Peyer's patch (tissue), 4 donors: ENCODE results near the gene CCDC92B. TPM values are rescaled to one million over a fixed set of nuclear protein-coding genes. Genes with fewer than 3 reads are reported as not detected.

Source experiments
- DNase-seq, 3 donors: peaks; one replicate each; pipeline ENCODE4 v3.0.0-alpha.2; 2017 to 2019
- H3K27ac ChIP-seq, 4 donors: fragments of 200-600 bp; sonication (generic); one replicate each; pipeline ENCODE4 v1.5.1; 2016 to 2019
- H3K27me3 ChIP-seq, 2 donors: fragments of 200-600 bp; sonication (generic); one replicate each; pipeline ENCODE4 v1.5.1; 2019
- H3K36me3 ChIP-seq, 3 donors: fragments of 200-600 bp; sonication (generic); one replicate each; pipeline ENCODE4 v1.5.1; 2016 to 2019
- H3K4me1 ChIP-seq, 4 donors: fragments of 200-600 bp; sonication (generic); one replicate each; pipeline ENCODE4 v1.5.1; 2016 to 2019
- H3K4me3 ChIP-seq, 4 donors: fragments of 200-600 bp; sonication (generic); 1 replicate in 3 of 4; 2 replicates in 1 of 4; pipeline ENCODE4 v1.5.1; 2016 to 2019; ENCODE audit warnings: mild to moderate bottlenecking in 1 of 4
- H3K9me3 ChIP-seq, 4 donors: fragments of 200-600 bp; sonication (generic); one replicate each; pipeline ENCODE4 v1.5.1; 2016 to 2019; ENCODE audit warnings: mild to moderate bottlenecking in 1 of 4
- CTCF ChIP-seq, 6 experiments: fragments of 450-650 bp in 4 of 6; fragments of 200-600 bp in 2 of 6; sonication (generic) in 1 of 6; IDR thresholded peaks; one replicate each; pipeline ENCODE4 v1.5.1; 2017 to 2019; ENCODE audit warnings: antibody characterized with exemption in 6 of 6, mild to moderate bottlenecking in 3 of 6, moderate library complexity in 1 of 6
- POLR2A ChIP-seq, 2 donors: fragments of 450-650 bp; IDR thresholded peaks; one replicate each; pipeline ENCODE4 v1.5.1; 2017; ENCODE audit warnings: antibody characterized with exemption in 2 of 2, mild to moderate bottlenecking in 2 of 2, moderate library complexity in 2 of 2
- total RNA-seq, 4 donors: library from RNA; depleted of rRNA; stranded (reverse); fragments of >200 nt; gene quantifications; one replicate each; pipeline ENCODE4 v1.1.0, GENCODE V29; 2016

The CCDC92B gene
- total RNA-seq, 4 donors from 2014 or later, result 1.5 to 1.6 TPM; not detected in 2

GRCh38 chr17:2776589-2777241 is 27.3 kb upstream of the CCDC92B start:
- Histone ChIP-seq H3K27me3 (peaks cover 0 to 10% of the 10 kb centered on the region in 2 donors), H3K36me3 (no peaks in the 10 kb centered on the region), H3K4me1 (peaks cover 0 to 8% (median 0%) of the 10 kb centered on the region in 4 donors), H3K4me3 (peak overlapping the region in 2 of 4 donors; percentile 40 to 44), H3K9me3 (no peaks in the 10 kb centered on the region), H3K27ac (no peak overlapping the region)
- DNase-seq, result peak in 1 of 3 donors; percentile 78
- no peak for TF ChIP-seq CTCF (IDR thresholded peaks at IDR 0.05)

DNA sequence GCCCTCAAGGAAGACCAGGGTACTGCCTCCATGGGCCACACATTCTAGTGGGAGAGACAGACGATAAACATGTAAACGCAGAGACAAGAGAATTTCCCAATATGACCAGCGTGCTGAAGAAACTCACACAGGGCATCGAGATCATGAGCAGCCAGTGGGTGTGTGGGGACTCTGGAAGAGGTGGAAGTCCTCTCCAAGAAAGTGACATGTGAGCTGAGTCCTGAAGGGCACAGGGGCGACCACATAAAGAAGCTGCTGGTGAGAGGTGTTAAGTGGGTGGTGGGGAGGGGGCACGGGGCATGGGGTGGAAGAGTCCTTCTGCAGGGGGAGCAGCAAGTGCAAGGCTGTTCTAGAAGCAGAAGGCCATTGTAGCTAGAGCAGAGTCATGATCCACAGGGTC is 25.8 kb upstream of the CCDC92B start:
- no peak for DNase-seq
- Histone ChIP-seq H3K27ac (no peak overlapping the region), H3K4me3 (no peak overlapping the region), H3K27me3 (peaks cover 0 to 10% of the 10 kb centered on the region in 2 donors), H3K9me3 (no peaks in the 10 kb centered on the region), H3K4me1 (peaks cover 0 to 8% (median 0%) of the 10 kb centered on the region in 4 donors), H3K36me3 (no peaks in the 10 kb centered on the region)
- no peak for TF ChIP-seq POLR2A (IDR thresholded peaks at IDR 0.05)
- no peak for TF ChIP-seq CTCF (IDR thresholded peaks at IDR 0.05)

- Histone ChIP-seq H3K27me3 (no peaks in the 10 kb centered on the region), H3K9me3 (no peaks in the 10 kb centered on the region), H3K36me3 (no peaks in the 10 kb centered on the region), H3K4me3 (no peak overlapping the region), H3K4me1 (peaks cover 0 to 10% (median 0%) of the 10 kb centered on the region in 4 donors), H3K27ac (no peak overlapping the region)
- DNase-seq, result no peak
- TF ChIP-seq CTCF (IDR thresholded peaks at IDR 0.05), result no peak
- no peak for TF ChIP-seq POLR2A (IDR thresholded peaks at IDR 0.05)
Observed at GRCh38 chr17:2770129-2770528, 20.7 kb upstream of the CCDC92B start.

GRCh38 chr17:2758870-2759269 is 9.4 kb upstream of the CCDC92B start:
- Histone ChIP-seq H3K9me3 (no peaks in the 10 kb centered on the region), H3K27me3 (peaks cover 0 to 9% of the 10 kb centered on the region in 2 donors), H3K27ac (no peak overlapping the region), H3K4me1 (peaks cover 0 to 8% (median 4%) of the 10 kb centered on the region in 4 donors), H3K4me3 (no peak overlapping the region), H3K36me3 (no peaks in the 10 kb centered on the region)
- DNase-seq, result no peak
- TF ChIP-seq POLR2A (IDR thresholded peaks at IDR 0.05) (no peak), CTCF (IDR thresholded peaks at IDR 0.05) (no peak)

DNA sequence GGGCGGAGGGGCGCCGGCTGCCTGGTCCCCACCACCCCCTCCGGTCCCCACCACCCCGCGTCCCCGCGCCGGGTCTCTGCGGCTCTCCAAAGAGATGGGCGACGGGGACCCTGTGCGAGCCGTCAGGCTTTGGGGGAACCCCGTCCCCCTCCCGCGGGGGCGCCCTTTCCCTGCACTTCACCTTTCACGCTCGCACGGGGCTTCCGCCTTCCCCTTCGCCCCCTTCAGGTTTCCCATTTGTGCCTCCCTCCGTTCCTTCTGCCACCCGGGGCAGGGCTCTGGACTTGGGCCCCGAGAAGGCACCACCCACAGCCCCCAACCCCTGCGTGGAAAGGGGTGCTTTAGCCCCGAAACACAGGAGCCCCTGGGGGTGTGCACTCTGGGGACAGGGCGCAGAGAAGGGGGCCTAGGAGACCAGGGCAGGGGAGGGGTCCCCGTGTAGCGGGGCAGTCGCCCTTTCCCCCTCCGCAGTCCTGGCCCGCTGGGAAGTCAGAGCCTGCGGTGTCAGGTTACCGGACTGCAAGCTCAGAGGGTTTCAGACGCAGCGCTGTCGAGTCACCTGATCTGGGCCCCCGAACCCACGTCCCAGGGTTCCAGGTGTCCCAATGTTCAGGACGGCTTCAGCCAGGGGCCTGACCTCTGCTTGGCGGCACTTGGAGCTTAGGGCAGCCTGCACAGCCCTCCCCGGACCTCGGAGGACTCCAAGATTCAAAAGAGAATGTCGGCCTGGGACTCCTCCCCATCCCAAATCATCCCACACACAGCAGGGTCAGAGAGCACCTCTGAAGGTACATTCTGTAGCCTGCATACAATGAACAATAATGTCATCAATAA is 6.7 kb upstream of the CCDC92B start:
- TF ChIP-seq CTCF (IDR thresholded peaks at IDR 0.05), result no peak
- TF ChIP-seq POLR2A (IDR thresholded peaks at IDR 0.05), result no peak
- H3K9me3 ChIP-seq, result no peaks in the 10 kb centered on the region
- no peak for DNase-seq
- H3K27ac ChIP-seq, result peak overlapping the region in 3 of 4 donors; percentile 49 to 56 (median 49)
- no peaks in the 10 kb centered on the region for H3K36me3 ChIP-seq
- peaks cover 0 to 9% of the 10 kb centered on the region in 2 donors for H3K27me3 ChIP-seq
- peak overlapping the region in 3 of 4 donors; percentile 27 to 54 (median 54) for H3K4me3 ChIP-seq
- H3K4me1 ChIP-seq, result peaks cover 0 to 8% (median 4%) of the 10 kb centered on the region in 4 donors
